Heart right ventricle (tissue), 16 donors: Measurements from ENCODE around the gene HRG. TPM values are rescaled to one million over a fixed set of nuclear protein-coding genes. Genes with fewer than 3 reads are reported as not detected.

Experiments
- ATAC-seq, 8 donors: fragments of 200-7000 bp; cut with Tn5 transposase; one replicate each; pipeline ENCODE4 v1.9.1; 2020; ENCODE audit warnings: mild to moderate bottlenecking in 8 of 8, moderate library complexity in 8 of 8, moderate number of reproducible peaks in 1 of 8
- DNase-seq, 2 donors: peaks; one replicate each; pipeline ENCODE4 v3.0.0-alpha.2; 2020
- H3K27ac ChIP-seq, 10 donors: fragments of 200-600 bp; sonication (generic) in 2 of 10; one replicate each; pipeline versions ENCODE4 v1.5.0 to v1.8.0; 2020 to 2022; ENCODE audit warnings: mild to moderate bottlenecking in 3 of 10
- H3K27me3 ChIP-seq, 7 donors: fragments of 200-600 bp; one replicate each; pipeline ENCODE4 v1.8.0; 2021 to 2022; ENCODE audit warnings: mild to moderate bottlenecking in 2 of 7
- H3K36me3 ChIP-seq, 9 donors: fragments of 200-600 bp; sonication (generic) in 1 of 9; one replicate each; pipeline versions ENCODE4 v1.5.0 to v1.8.0; 2020 to 2022; ENCODE audit warnings: mild to moderate bottlenecking in 2 of 9
- H3K4me1 ChIP-seq, 9 donors: fragments of 200-600 bp; sonication (generic) in 1 of 9; one replicate each; pipeline versions ENCODE4 v1.5.0 to v1.8.0; 2020 to 2022; ENCODE audit warnings: mild to moderate bottlenecking in 4 of 9
- H3K4me3 ChIP-seq, 10 donors: fragments of 200-600 bp; sonication (generic) in 2 of 10; one replicate each; pipeline versions ENCODE4 v1.5.0 to v1.8.0; 2020 to 2022; ENCODE audit warnings: mild to moderate bottlenecking in 7 of 10, moderate library complexity in 2 of 10
- H3K9me3 ChIP-seq, 11 donors: fragments of 200-600 bp in 10 of 11; sonication (generic) in 2 of 11; one replicate each; pipeline versions ENCODE4 v1.5.0 to v1.8.0; 2013 to 2022; ENCODE audit warnings: mild to moderate bottlenecking in 2 of 11, control low read depth in 1 of 11, moderate library complexity in 1 of 11
- CTCF ChIP-seq, 9 donors: fragments of 200-600 bp; sonication (generic) in 2 of 9; IDR thresholded peaks; one replicate each; pipeline versions ENCODE4 v1.5.0 to v1.8.0; 2021 to 2022; ENCODE audit warnings: antibody characterized with exemption in 9 of 9, mild to moderate bottlenecking in 5 of 9, moderate library complexity in 1 of 9
- WGBS, 2 donors: extraction: QIAGEN DNeasy Blood & Tissue Kit; methylation state at CpG; one replicate each; pipeline ENCODE4 v1.1.7; 2013; ENCODE audit warnings: inconsistent platforms in 1 of 2; 5-methylcytosine and 5-hydroxymethylcytosine counted together
- intact Hi-C, 10 donors: fragments of 100-400 bp; cut with DNase I; formaldehyde crosslinking; loops; one replicate each; pipeline versions ENCODE4 v1.11.1 to v1.14.2; 2022
- polyA plus RNA-seq, 2 donors: library from polyadenylated mRNA; stranded (reverse); fragments of 200-250 nt; gene quantifications; one replicate each; pipeline ENCODE4 v1.2.3, GENCODE V29; 2013
- total RNA-seq, 10 donors: library from RNA; stranded (reverse); fragmentation: NEBNext Ultra II Directional in 3 of 10; extraction: Animal tissue kit (Norgen Biotek cat#: 25700) in 3 of 10; gene quantifications; one replicate each; pipeline versions ENCODE4 v1.2.1 to v1.2.4, GENCODE V29; 2021 to 2023
- donor health status: Arrhythmogenic right ventricular cardiomyopathy.
- donor health status: ischemic (EF 13 %, LVEDD 7.1; RV severe dilation, severe dysfunction).
- donor health status: healthy with polysubstance abuse.
- donor health status: DM: no; HTN: yes; CAD: no.
- donor health status: DM: no; HTN: no; CAD: no.
- donor health status: ischemic (EF 25% LVEDD 6.9; RV normal size, moderate dysfunction).
- donor health status: ischemic (EF 25% LVEDD 5.7; RV mildly dilated, moderate dysfunction).
- donor health status: healthy.
- donor health status: DM: yes; HTN: yes; CAD: no.
- donor health status: Ischemic cardiomyopathy.
- donor health status: ischemic (EF 35%, LVEDD 5.7; RV mildly dilated, moderate dysfunction).
- donor health status: nonischemic (EF 11% LVEDD 7.7; RV severe dilation, severe dysfunction).
- donor health status: DM: yes; HTN: yes; CAD: no.
- donor health status: PGD.
- donor health status: ischemic (EF 29% LVEDD 5.4; RV normal size, mild dysfunction).
- donor health status: nonischemic (EF 23%, LVEDD 6.1; RV moderate dilation, normal function).

HRG gene
- total and polyA plus RNA-seq, 12 donors: 0.20 TPM; not detected in 11

- no peaks in the 10 kb centered on the region for H3K36me3 ChIP-seq
- no peak overlapping the region for H3K27ac ChIP-seq
- TF ChIP-seq CTCF (IDR thresholded peaks at IDR 0.05): no peak
- intact Hi-C loops: no loop called here
- H3K27me3 ChIP-seq: peaks cover 0 to 7% (median 0%) of the 10 kb centered on the region in 7 donors
- H3K4me1 ChIP-seq: no peaks in the 10 kb centered on the region
- 87 to 88% methylated on average over 3 of the region's 3 CpGs for WGBS, 2 donors
- H3K4me3 ChIP-seq: no peak overlapping the region
- no peak for ATAC-seq
- no peaks in the 10 kb centered on the region for H3K9me3 ChIP-seq
- no peak for DNase-seq
Measured at GRCh38 chr3:186651678-186652215, 14.1 kb upstream of the HRG start.

GRCh38 chr3:186653080-186653707, 12.6 kb upstream of the HRG start:
- Histone ChIP-seq H3K4me3 (no peak overlapping the region), H3K4me1 (no peaks in the 10 kb centered on the region), H3K27me3 (peaks cover 0 to 15% (median 0%) of the 10 kb centered on the region in 7 donors), H3K27ac (no peak overlapping the region), H3K36me3 (no peaks in the 10 kb centered on the region), H3K9me3 (no peaks in the 10 kb centered on the region)
- ATAC-seq (no peak), DNase-seq (no peak)
- intact Hi-C loops: no loop called here
- no peak for TF ChIP-seq CTCF (IDR thresholded peaks at IDR 0.05)
- WGBS, 2 donors: 71 to 75% methylated on average over 7 of the region's 7 CpGs

- intact Hi-C loops: no loop called here
- TF ChIP-seq CTCF (IDR thresholded peaks at IDR 0.05): no peak
- no peaks in the 10 kb centered on the region for H3K9me3 ChIP-seq
- no peak overlapping the region for H3K4me3 ChIP-seq
- no peaks in the 10 kb centered on the region for H3K36me3 ChIP-seq
- H3K4me1 ChIP-seq: no peaks in the 10 kb centered on the region
- 34 to 60% methylated on average over 6 of the region's 6 CpGs for whole genome bisulfite sequencing, 2 donors
- no peak overlapping the region for H3K27ac ChIP-seq
- no peak for ATAC-seq
- DNase-seq: no peak
- H3K27me3 ChIP-seq: peaks cover 0 to 15% (median 0%) of the 10 kb centered on the region in 7 donors
Measured at GRCh38 chr3:186653984-186654383, 11.8 kb upstream of the HRG start.

GRCh38 chr3:186663361-186664118, 2.3 kb upstream of the HRG start:
- DNase-seq (no peak), ATAC-seq (no peak)
- H3K9me3 ChIP-seq: no peaks in the 10 kb centered on the region
- no peak for TF ChIP-seq CTCF (IDR thresholded peaks at IDR 0.05)
- 39 to 46% methylated on average over 7 of the region's 7 CpGs for WGBS, 2 donors
- no peaks in the 10 kb centered on the region for H3K4me1 ChIP-seq
- no peak overlapping the region for H3K27ac ChIP-seq
- H3K4me3 ChIP-seq: no peak overlapping the region
- no peaks in the 10 kb centered on the region for H3K36me3 ChIP-seq
- peaks cover 0 to 19% (median 7%) of the 10 kb centered on the region in 7 donors for H3K27me3 ChIP-seq
- intact Hi-C loops: no loop called here
